ENCODE data around the gene AHCYL1. TPM values are rescaled to one million over a fixed set of nuclear protein-coding genes. Genes with fewer than 3 reads are reported as not detected.

Gene AHCYL1
- total RNA-seq, 4 donors from 2014 or later: 90.3 to 200 (median 118) TPM

DNA sequence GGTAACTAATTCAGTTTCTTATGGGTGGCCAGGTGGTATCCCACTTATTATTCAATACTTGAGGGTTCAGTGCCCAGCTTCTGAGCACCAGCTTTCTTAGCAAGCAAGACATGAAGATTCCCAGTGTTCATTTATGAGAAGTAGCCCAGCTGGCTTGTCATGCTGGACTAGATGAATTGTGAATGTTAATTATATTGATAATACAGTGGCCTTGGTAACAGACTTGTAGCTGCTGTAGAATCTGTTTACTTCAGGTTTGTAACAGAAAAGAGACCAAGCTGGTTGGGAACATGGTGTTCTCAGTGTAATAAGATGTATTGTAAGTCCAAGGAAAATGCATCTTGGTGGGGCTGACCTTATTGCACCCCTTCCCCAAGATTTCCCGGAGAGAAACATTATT, 10.1 kb downstream of the AHCYL1 start:
- TF ChIP-seq POLR2A (IDR thresholded peaks at IDR 0.05) (no peak), CTCF (IDR thresholded peaks at IDR 0.05) (no peak)
- WGBS, 2 donors: 83 to 84% methylated on average over 1 of the region's 1 CpG
- intact Hi-C loops (cut with DNase I): no loop called here

GRCh38 chr1:109995536-109995935, 11.0 kb downstream of the AHCYL1 start:
- WGBS, 2 donors: 94 to 95% methylated on average over 2 of the region's 2 CpGs
- TF ChIP-seq CTCF (IDR thresholded peaks at IDR 0.05) (no peak), POLR2A (IDR thresholded peaks at IDR 0.05) (no peak)
- peaks cover 40 to 57% of the 10 kb centered on the region in 2 donors for H3K4me1 ChIP-seq

More for the DNA sequence above, 10.1 kb downstream of the AHCYL1 start:
- Histone ChIP-seq H3K4me3 (replicated peaks in 1 of 3) (no peak overlapping the region), H3K36me3 (no peaks in the 10 kb centered on the region), H3K27me3 (no peaks in the 10 kb centered on the region), H3K27ac (peak overlapping the region; percentile 29 to 64 (median 51)), H3K9me3 (no peaks in the 10 kb centered on the region), H3K4me1 (peaks cover 33 to 50% of the 10 kb centered on the region in 2 donors)
- no peak for DNase-seq

DNA sequence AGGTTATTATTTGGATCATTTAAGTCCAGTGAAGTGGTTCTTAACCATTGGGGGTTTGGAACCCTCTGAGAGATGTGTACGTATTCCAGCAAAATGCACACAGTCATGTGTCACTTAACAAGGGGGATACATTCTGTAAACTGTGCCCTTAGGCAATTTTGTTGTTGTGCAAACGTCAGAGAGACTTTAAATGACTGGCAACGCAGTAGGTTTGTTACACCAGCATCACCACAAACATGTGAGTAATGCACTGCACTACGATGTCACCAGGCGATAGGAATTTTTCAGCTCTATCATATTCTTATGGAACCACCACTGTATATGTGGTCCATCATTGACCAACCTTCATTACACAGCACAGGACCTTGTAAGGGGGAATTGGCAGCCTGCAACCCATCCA, 11.9 kb downstream of the AHCYL1 start:
- Histone ChIP-seq H3K36me3 (no peaks in the 10 kb centered on the region), H3K27me3 (no peaks in the 10 kb centered on the region), H3K4me1 (peaks cover 40 to 57% of the 10 kb centered on the region in 2 donors), H3K27ac (no peak overlapping the region), H3K9me3 (no peaks in the 10 kb centered on the region), H3K4me3 (replicated peaks in 1 of 3) (no peak overlapping the region)
- WGBS, 2 donors: 90 to 94% methylated on average over 5 of the region's 5 CpGs
- TF ChIP-seq CTCF (IDR thresholded peaks at IDR 0.05) (no peak), POLR2A (IDR thresholded peaks at IDR 0.05) (no peak)
- intact Hi-C loops (cut with DNase I): no loop called here
- no peak for DNase-seq

More at GRCh38 chr1:109995536-109995935, 11.0 kb downstream of the AHCYL1 start:
- H3K27me3 ChIP-seq: no peaks in the 10 kb centered on the region
- H3K27ac ChIP-seq: no peak overlapping the region
- no peaks in the 10 kb centered on the region for H3K36me3 ChIP-seq
- intact Hi-C loops (cut with DNase I): no loop called here
- DNase-seq: no peak
- no peak overlapping the region for H3K4me3 ChIP-seq (replicated peaks in 1 of 3)
- H3K9me3 ChIP-seq: no peaks in the 10 kb centered on the region

DNA sequence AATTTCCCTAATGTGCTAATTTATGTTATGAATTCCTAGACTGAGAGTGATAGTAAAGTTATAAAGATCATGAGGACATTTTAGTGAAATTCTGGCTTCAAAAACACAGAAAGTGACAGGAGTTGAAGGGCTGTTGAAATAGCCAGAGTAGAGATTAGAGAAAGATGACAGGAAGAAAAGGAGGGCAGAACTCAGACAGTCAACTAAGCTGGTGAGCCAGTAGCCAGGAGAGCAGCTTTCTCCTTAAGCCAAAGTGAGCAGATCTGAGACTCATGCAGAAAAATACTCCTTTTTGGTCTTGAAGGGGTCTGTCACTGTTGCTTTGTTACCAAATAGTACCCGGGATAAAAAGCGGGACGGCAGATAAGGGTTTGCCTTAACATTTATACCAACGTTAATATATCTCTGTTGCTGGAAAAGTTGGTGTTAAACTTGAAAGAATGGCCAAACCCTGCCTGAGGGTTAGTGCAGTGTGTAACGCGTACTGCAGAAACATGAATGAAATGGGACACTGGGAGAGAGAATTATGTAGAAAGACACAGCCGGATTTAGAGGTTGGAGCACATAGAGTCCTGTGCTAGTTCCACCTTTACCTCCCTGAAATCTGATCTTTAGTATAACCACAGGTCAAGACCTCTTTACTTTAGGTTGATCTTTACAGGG, 12.8 kb downstream of the AHCYL1 start:
- no peaks in the 10 kb centered on the region for H3K27me3 ChIP-seq
- peaks cover 40 to 58% of the 10 kb centered on the region in 2 donors for H3K4me1 ChIP-seq
- H3K4me3 ChIP-seq (replicated peaks in 1 of 3): no peak overlapping the region
- no peak for TF ChIP-seq CTCF (IDR thresholded peaks at IDR 0.05)
- TF ChIP-seq POLR2A (IDR thresholded peaks at IDR 0.05): no peak
- 82 to 84% methylated on average over 7 of the region's 7 CpGs for WGBS, 2 donors
- DNase-seq: no peak
- H3K36me3 ChIP-seq: no peaks in the 10 kb centered on the region
- intact Hi-C loops (cut with DNase I): no loop called here
- H3K27ac ChIP-seq: no peak overlapping the region
- H3K9me3 ChIP-seq: no peaks in the 10 kb centered on the region

- no peaks in the 10 kb centered on the region for H3K27me3 ChIP-seq
- H3K9me3 ChIP-seq: no peaks in the 10 kb centered on the region
- H3K4me3 ChIP-seq (replicated peaks in 1 of 3): no peak overlapping the region
- peaks cover 41 to 63% of the 10 kb centered on the region in 2 donors for H3K4me1 ChIP-seq
- no peaks in the 10 kb centered on the region for H3K36me3 ChIP-seq
- no peak for DNase-seq
- TF ChIP-seq POLR2A (IDR thresholded peaks at IDR 0.05) (no peak), CTCF (IDR thresholded peaks at IDR 0.05) (no peak)
- H3K27ac ChIP-seq: no peak overlapping the region
- intact Hi-C loops (cut with DNase I): no loop called here
Measured at GRCh38 chr1:109997867-109998229, 13.3 kb downstream of the AHCYL1 start.

Data from thyroid gland (tissue), 4 donors.